Right lobe of liver (tissue), 6 donors: ENCODE results near the gene CYP46A1. TPM values are rescaled to one million over a fixed set of nuclear protein-coding genes. Genes with fewer than 3 reads are reported as not detected.

Source experiments
- ATAC-seq, 4 donors: fragments of 200-7000 bp; cut with Tn5 transposase; one replicate each; pipeline ENCODE4 v1.9.1; 2020; ENCODE audit warnings: mild to moderate bottlenecking in 4 of 4, moderate library complexity in 4 of 4
- DNase-seq, 3 donors: peaks; one replicate each; pipeline ENCODE4 v3.0.0-alpha.2; 2020
- H3K27ac ChIP-seq, 3 donors: fragments of 200-600 bp; one replicate each; pipeline ENCODE4 v1.8.0; 2022
- H3K27me3 ChIP-seq, 2 donors: fragments of 200-600 bp; one replicate each; pipeline ENCODE4 v1.8.0; 2022
- H3K36me3 ChIP-seq, 4 donors: fragments of 200-600 bp; sonication (generic) in 1 of 4; one replicate each; pipeline versions ENCODE4 v1.5.1 to v1.8.0; 2017 to 2022; ENCODE audit warnings: control low read depth in 1 of 4
- H3K4me1 ChIP-seq, 4 donors: fragments of 200-600 bp; sonication (generic) in 1 of 4; one replicate each; pipeline versions ENCODE4 v1.5.1 to v1.8.0; 2017 to 2022; ENCODE audit warnings: control low read depth in 1 of 4
- H3K4me3 ChIP-seq, 3 donors: fragments of 200-600 bp; one replicate each; pipeline ENCODE4 v1.8.0; 2022
- H3K9me3 ChIP-seq, 4 donors: fragments of 200-600 bp; sonication (generic) in 1 of 4; one replicate each; pipeline versions ENCODE4 v1.5.1 to v1.8.0; 2017 to 2022; ENCODE audit warnings: control low read depth in 1 of 4
- POLR2A ChIP-seq: fragments of 450-650 bp; IDR thresholded peaks from one replicate; pipeline ENCODE4 v1.6.1; 2017; ENCODE audit warnings: antibody characterized with exemption, mild to moderate bottlenecking
- WGBS: methylation state at CpG from one replicate; pipeline ENCODE4 v1.1.6; 2018; ENCODE audit warnings: low coverage, low lambda C conversion rate; ENCODE audit not compliant: insufficient coverage; ENCODE audit errors: missing lambda C conversion rate; 5-methylcytosine and 5-hydroxymethylcytosine counted together
- intact Hi-C, 2 donors: fragments of 100-400 bp; cut with DNase I; formaldehyde crosslinking; loops; one replicate each; pipeline versions ENCODE4 v1.11.2 to v1.14.1; 2022
- total RNA-seq, 6 experiments: library from RNA; depleted of rRNA in 2 of 6; stranded (reverse); fragments of >200 nt in 2 of 6; fragmentation: NEBNext Ultra II Directional in 3 of 6; extraction: Animal tissue kit (Norgen Biotek cat#: 25700) in 3 of 6; gene quantifications; one replicate each; pipeline versions ENCODE4 v1.1.0 to v1.2.4, GENCODE V29; 2016 to 2023
- TF ChIP-seq, protein P1 (sequence below), 4 donors: fragments of 200-600 bp in 3 of 4; fragments of 450-650 bp in 1 of 4; IDR thresholded peaks; one replicate each; pipeline versions ENCODE4 v1.5.1 to v1.8.0; 2016 to 2022; ENCODE audit warnings: antibody characterized with exemption in 4 of 4, mild to moderate bottlenecking in 2 of 4
- donor health status: DM: no; HTN: yes; CAD: no.
- donor health status: DM: no; HTN: no; CAD: no.
- donor health status: DM: no; HTN: no; CAD: no.
- donor health status: DM: no; HTN: yes; CAD: no.
- donor health status: DM: no; HTN: yes; CAD: no.

Gene CYP46A1
- total RNA-seq, 6 experiments from 2014 or later: 0.06 to 1.6 (median 0.42) TPM; not detected in 1

DNA sequence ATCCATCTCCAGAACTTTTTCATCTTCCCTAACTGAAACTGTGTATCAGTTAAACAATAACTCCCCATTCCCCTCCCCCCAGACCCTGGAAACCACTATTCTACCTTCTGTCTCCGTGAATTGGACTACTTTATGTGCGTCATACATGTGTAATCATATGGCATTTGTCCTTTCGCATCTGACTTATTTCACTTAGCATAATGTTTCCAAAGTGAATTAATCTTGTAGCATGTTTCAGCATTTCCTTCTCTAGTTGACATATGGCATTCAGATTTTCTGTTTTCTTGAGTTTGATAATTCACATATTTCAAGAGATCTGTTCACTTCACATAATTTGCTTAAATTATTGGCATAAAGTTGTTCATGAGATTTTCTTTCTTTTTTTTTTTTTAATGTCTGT, 9.8 kb downstream of the CYP46A1 start:
- 76% methylated on average over 3 of the region's 3 CpGs for WGBS
- Histone ChIP-seq H3K4me1 (no peaks in the 10 kb centered on the region), H3K4me3 (no peak overlapping the region), H3K27me3 (no peaks in the 10 kb centered on the region), H3K27ac (no peak overlapping the region), H3K9me3 (no peaks in the 10 kb centered on the region), H3K36me3 (no peaks in the 10 kb centered on the region)
- intact Hi-C loops: no loop called here
- no peak for TF ChIP-seq POLR2A
- TF ChIP-seq, protein P1, sequence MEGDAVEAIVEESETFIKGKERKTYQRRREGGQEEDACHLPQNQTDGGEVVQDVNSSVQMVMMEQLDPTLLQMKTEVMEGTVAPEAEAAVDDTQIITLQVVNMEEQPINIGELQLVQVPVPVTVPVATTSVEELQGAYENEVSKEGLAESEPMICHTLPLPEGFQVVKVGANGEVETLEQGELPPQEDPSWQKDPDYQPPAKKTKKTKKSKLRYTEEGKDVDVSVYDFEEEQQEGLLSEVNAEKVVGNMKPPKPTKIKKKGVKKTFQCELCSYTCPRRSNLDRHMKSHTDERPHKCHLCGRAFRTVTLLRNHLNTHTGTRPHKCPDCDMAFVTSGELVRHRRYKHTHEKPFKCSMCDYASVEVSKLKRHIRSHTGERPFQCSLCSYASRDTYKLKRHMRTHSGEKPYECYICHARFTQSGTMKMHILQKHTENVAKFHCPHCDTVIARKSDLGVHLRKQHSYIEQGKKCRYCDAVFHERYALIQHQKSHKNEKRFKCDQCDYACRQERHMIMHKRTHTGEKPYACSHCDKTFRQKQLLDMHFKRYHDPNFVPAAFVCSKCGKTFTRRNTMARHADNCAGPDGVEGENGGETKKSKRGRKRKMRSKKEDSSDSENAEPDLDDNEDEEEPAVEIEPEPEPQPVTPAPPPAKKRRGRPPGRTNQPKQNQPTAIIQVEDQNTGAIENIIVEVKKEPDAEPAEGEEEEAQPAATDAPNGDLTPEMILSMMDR (IDR thresholded peaks at IDR 0.05): no peak
- ATAC-seq (no peak), DNase-seq (no peak)

DNA sequence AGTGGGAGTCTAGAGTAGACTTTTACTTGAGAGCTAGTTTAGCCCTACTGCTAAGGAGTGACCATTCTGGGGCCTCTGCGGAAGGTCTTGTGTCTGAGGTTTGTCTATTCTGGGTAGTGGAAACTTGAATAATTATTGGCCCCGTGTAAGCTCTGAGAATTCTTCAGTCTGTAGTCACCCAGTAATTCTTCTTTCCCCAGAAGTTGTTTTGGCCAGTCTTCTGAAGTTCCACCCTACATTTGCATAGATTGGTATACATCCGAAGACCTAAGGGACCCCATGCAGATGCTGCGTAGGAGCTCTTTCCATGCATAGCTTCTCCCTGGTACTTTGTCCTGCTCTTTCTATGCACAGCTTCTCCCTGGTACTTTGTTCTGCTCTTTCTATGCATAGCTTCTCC, 12.8 kb downstream of the CYP46A1 start:
- no peaks in the 10 kb centered on the region for H3K27me3 ChIP-seq
- 94% methylated on average over 3 of the region's 4 CpGs for WGBS
- ATAC-seq: no peak
- H3K27ac ChIP-seq: no peak overlapping the region
- H3K9me3 ChIP-seq: no peaks in the 10 kb centered on the region
- no peaks in the 10 kb centered on the region for H3K36me3 ChIP-seq
- H3K4me3 ChIP-seq: no peak overlapping the region
- H3K4me1 ChIP-seq: no peaks in the 10 kb centered on the region
- no peak for DNase-seq
- intact Hi-C loops: no loop called here
- TF ChIP-seq, protein P1 (IDR thresholded peaks at IDR 0.05): no peak
- no peak for TF ChIP-seq POLR2A

DNA sequence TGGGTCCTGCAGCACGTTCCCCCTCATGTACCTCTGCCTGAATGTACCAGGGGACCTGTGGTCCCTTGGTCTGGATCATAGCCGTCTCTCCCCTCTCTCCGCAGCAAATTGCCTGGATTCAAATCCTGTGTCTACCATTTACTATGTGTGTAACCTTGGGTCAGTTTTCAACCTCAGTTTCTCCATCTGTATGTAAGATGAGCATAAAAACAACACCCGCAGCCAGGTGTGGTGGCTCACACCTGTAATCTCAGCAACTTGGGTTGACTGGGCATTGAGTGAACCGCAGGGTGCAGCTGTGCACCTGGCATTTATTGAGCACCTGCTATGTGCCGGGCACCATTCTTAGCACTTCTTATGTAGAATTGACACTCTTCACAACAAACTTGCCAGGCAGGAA, 14.1 kb downstream of the CYP46A1 start:
- H3K9me3 ChIP-seq: no peaks in the 10 kb centered on the region
- H3K36me3 ChIP-seq: no peaks in the 10 kb centered on the region
- H3K4me3 ChIP-seq: no peak overlapping the region
- DNase-seq: peak in 1 of 3 donors; percentile 16
- H3K27ac ChIP-seq: no peak overlapping the region
- no peaks in the 10 kb centered on the region for H3K4me1 ChIP-seq
- no peak for ATAC-seq
- 72% methylated on average over 4 of the region's 6 CpGs for WGBS
- no peak for TF ChIP-seq POLR2A
- TF ChIP-seq, protein P1 (IDR thresholded peaks at IDR 0.05): no peak
- intact Hi-C loops: no loop called here
- no peaks in the 10 kb centered on the region for H3K27me3 ChIP-seq

DNA sequence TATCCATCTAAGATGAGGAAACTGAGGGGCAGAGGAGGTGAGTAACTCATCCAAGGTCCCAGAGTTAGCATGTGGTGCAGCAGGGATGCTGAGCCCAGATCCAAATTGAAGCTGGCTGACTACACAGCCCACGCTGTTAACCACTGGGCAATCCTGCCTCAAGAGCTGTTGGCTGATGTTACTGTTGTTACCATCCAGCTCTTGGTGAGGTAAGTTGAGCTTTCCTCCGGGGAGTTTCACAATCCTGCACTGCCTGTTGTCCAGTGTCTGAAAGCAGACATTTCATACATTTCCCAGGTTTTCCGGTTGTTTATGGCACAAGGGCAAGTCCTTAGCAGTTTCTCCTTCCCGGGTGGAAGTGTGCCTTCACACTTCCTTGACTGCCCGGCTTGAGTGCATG, 14.5 kb downstream of the CYP46A1 start:
- no peaks in the 10 kb centered on the region for H3K4me1 ChIP-seq
- intact Hi-C loops: no loop called here
- H3K27me3 ChIP-seq: no peaks in the 10 kb centered on the region
- 34% methylated on average over 2 of the region's 5 CpGs for WGBS
- DNase-seq: peak in 1 of 3 donors; percentile 8
- no peaks in the 10 kb centered on the region for H3K36me3 ChIP-seq
- H3K9me3 ChIP-seq: peaks cover 0 to 2% (median 0%) of the 10 kb centered on the region in 4 donors
- peak in 1 of 4 donors; percentile 34 for ATAC-seq
- no peak overlapping the region for H3K4me3 ChIP-seq
- TF ChIP-seq POLR2A: no peak
- TF ChIP-seq, protein P1 (IDR thresholded peaks at IDR 0.05): no peak
- no peak overlapping the region for H3K27ac ChIP-seq
